ENCODE results near the gene WAS. TPM values are rescaled to one million over a fixed set of nuclear protein-coding genes. Genes with fewer than 3 reads are reported as not detected.

The WAS gene
- polyA plus RNA-seq, 1 of the 3 experiments (the other 2 are of a cell fraction) = 0.30 TPM

DNA sequence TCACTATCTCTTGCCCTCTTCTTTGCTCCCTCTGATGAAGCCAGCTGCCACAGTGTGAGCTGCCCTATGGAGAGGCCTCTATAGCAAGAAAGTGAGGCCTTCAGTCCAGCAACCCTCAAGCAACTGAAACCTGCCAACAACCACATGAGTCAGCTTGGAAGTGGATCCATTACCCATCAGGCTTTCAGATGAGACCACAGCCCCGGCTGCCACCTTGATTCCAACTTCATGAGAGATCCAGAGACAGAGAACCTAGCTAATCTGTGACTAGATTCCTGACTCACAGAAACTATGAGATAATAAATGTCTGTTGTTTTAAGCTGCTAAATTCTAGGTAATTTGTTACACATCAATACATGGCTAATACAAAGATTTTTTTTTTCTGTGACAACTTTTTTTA, 20.4 kb upstream of the WAS start:
- Histone ChIP-seq H4K20me1 (ENCODE audit: insufficient read depth) (no peaks in the 10 kb centered on the region), H3K4me2 (no peak overlapping the region), H3K4me3 (ENCODE audit: low read depth in 2 of 2, low read length in 1 of 2) (no peak overlapping the region), H2AFZ (ENCODE audit: low read depth) (no peak overlapping the region), H3K27me3 (ENCODE audit: insufficient read depth) (no peaks in the 10 kb centered on the region; the same call in 1 of the 2 replicates), H3K27ac (ENCODE audit: low read depth in 2 of 2, low read length in 1 of 2) (no peak overlapping the region), H3K9me2 (no peaks in the 10 kb centered on the region), H3K4me1 (ENCODE audit: control insufficient read depth in 1 of 2, insufficient read depth in 2 of 2, low read depth in 1 of 2, low read length in 1 of 2) (no peaks in the 10 kb centered on the region), H3K9ac (no peak overlapping the region), H3F3A (replicated peaks; ENCODE audit: insufficient read depth) (no peaks in the 10 kb centered on the region), H3K79me2 (ENCODE audit: insufficient read depth) (no peaks in the 10 kb centered on the region), H3K9me3 (no peaks in the 10 kb centered on the region), H3K36me3 (replicated peaks in 1 of 2; ENCODE audit: control insufficient read depth in 1 of 2, insufficient read depth in 2 of 2, low read length in 1 of 2) (no peaks in the 10 kb centered on the region)
- WGBS (ENCODE audit: low lambda C conversion rate) = 33% methylated on average over 1 of the region's 1 CpG
- TF ChIP-seq CHD2 (IDR thresholded peaks at IDR 0.05; ENCODE audit: low read length, partially characterized antibody) (no peak), FOXM1 (IDR thresholded peaks at IDR 0.05; ENCODE audit: low read depth) (no peak), JUND (IDR thresholded peaks at IDR 0.05) (no peak), YY1 (IDR thresholded peaks at IDR 0.05; ENCODE audit: low read depth) (no peak), NRF1 (IDR thresholded peaks at IDR 0.05; ENCODE audit: low read depth, low read length) (no peak)
- TF ChIP-seq, protein P1, sequence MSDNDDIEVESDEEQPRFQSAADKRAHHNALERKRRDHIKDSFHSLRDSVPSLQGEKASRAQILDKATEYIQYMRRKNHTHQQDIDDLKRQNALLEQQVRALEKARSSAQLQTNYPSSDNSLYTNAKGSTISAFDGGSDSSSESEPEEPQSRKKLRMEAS (IDR thresholded peaks at IDR 0.05; ENCODE audit: low read depth) = no peak
- TF ChIP-seq, protein P2, sequence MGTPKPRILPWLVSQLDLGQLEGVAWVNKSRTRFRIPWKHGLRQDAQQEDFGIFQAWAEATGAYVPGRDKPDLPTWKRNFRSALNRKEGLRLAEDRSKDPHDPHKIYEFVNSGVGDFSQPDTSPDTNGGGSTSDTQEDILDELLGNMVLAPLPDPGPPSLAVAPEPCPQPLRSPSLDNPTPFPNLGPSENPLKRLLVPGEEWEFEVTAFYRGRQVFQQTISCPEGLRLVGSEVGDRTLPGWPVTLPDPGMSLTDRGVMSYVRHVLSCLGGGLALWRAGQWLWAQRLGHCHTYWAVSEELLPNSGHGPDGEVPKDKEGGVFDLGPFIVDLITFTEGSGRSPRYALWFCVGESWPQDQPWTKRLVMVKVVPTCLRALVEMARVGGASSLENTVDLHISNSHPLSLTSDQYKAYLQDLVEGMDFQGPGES (IDR thresholded peaks at IDR 0.05; ENCODE audit: low read depth, low read length) = no peak
- TF ChIP-seq, protein P3, sequence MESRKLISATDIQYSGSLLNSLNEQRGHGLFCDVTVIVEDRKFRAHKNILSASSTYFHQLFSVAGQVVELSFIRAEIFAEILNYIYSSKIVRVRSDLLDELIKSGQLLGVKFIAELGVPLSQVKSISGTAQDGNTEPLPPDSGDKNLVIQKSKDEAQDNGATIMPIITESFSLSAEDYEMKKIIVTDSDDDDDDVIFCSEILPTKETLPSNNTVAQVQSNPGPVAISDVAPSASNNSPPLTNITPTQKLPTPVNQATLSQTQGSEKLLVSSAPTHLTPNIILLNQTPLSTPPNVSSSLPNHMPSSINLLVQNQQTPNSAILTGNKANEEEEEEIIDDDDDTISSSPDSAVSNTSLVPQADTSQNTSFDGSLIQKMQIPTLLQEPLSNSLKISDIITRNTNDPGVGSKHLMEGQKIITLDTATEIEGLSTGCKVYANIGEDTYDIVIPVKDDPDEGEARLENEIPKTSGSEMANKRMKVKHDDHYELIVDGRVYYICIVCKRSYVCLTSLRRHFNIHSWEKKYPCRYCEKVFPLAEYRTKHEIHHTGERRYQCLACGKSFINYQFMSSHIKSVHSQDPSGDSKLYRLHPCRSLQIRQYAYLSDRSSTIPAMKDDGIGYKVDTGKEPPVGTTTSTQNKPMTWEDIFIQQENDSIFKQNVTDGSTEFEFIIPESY (IDR thresholded peaks at IDR 0.05; ENCODE audit: borderline replicate concordance, low read depth) = no peak
- ChIA-PET CTCF (interaction anchor here (0.9 kb wide), 1 partner anchor 15 kb away, joined by 3 read pairs; no protein-coding TSS in a partner anchor), POLR2A (no interaction called here)
- no peak for DNase-seq

DNA sequence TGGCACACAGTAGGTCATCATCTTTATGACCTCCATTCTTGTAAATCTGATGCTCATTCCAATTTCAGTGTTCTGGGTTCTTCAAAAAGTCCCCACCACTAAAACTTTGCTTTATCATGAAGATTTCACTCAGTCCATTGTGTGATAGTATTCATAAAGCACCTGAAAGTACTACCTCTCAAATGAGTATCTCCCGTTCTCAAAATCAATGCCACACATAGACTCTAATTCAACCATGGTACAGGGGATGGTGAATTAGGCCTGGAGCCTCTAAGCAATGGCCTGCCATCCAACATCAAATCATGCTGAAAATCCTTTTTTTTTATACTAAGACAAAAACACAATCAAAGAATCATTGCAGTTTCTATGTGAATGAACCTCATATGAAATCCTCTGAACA, 19.4 kb upstream of the WAS start:
- H3K9me3 ChIP-seq = no peaks in the 10 kb centered on the region
- H4K20me1 ChIP-seq (ENCODE audit: insufficient read depth) = no peaks in the 10 kb centered on the region
- ChIA-PET POLR2A (no interaction called here), CTCF (interaction anchor here (0.9 kb wide), 1 partner anchor 16 kb away, joined by 3 read pairs; no protein-coding TSS in a partner anchor)
- H2AFZ ChIP-seq (ENCODE audit: low read depth) = no peak overlapping the region
- no peak overlapping the region for H3K4me2 ChIP-seq
- H3K9me2 ChIP-seq = no peaks in the 10 kb centered on the region
- H3K27ac ChIP-seq (ENCODE audit: low read depth in 2 of 2, low read length in 1 of 2) = no peak overlapping the region
- H3K36me3 ChIP-seq (replicated peaks in 1 of 2; ENCODE audit: control insufficient read depth in 1 of 2, insufficient read depth in 2 of 2, low read length in 1 of 2) = no peaks in the 10 kb centered on the region
- WGBS (ENCODE audit: low lambda C conversion rate) = 53% methylated on average over 1 of the region's 1 CpG
- DNase-seq = no peak
- H3K27me3 ChIP-seq (ENCODE audit: insufficient read depth) = no peaks in the 10 kb centered on the region; the same call in 1 of the 2 replicates
- no peaks in the 10 kb centered on the region for H3F3A ChIP-seq (replicated peaks; ENCODE audit: insufficient read depth)
- H3K4me3 ChIP-seq (ENCODE audit: low read depth in 2 of 2, low read length in 1 of 2) = no peak overlapping the region
- no peaks in the 10 kb centered on the region for H3K79me2 ChIP-seq (ENCODE audit: insufficient read depth)
- TF ChIP-seq RFX5 (IDR thresholded peaks at IDR 0.05; ENCODE audit: low read length) (no peak), TAF1 (IDR thresholded peaks at IDR 0.05; ENCODE audit: borderline replicate concordance, low read depth, low read length) (no peak), NFIC (IDR thresholded peaks at IDR 0.05; ENCODE audit: borderline replicate concordance) (no peak), GABPA (IDR thresholded peaks at IDR 0.05; ENCODE audit: low read depth) (no peak), YY1 (IDR thresholded peaks at IDR 0.05; ENCODE audit: low read depth) (no peak), EP300 (IDR thresholded peaks at IDR 0.05; ENCODE audit: borderline replicate concordance in 1 of 2, low read depth in 1 of 2, low read length in 1 of 2) (no peak), SIN3A (IDR thresholded peaks at IDR 0.05; ENCODE audit: borderline replicate concordance, low read depth, low read length) (no peak), JUND (IDR thresholded peaks at IDR 0.05) (no peak), POLR2AphosphoS5 (IDR thresholded peaks at IDR 0.05; ENCODE audit: low read depth, low read length) (no peak), FOXM1 (IDR thresholded peaks at IDR 0.05; ENCODE audit: low read depth) (no peak), SMC3 (IDR thresholded peaks at IDR 0.05; ENCODE audit: low read depth, low read length) (no peak)
- TF ChIP-seq, protein P3 (IDR thresholded peaks at IDR 0.05; ENCODE audit: borderline replicate concordance, low read depth) = no peak
- TF ChIP-seq, protein P4, sequence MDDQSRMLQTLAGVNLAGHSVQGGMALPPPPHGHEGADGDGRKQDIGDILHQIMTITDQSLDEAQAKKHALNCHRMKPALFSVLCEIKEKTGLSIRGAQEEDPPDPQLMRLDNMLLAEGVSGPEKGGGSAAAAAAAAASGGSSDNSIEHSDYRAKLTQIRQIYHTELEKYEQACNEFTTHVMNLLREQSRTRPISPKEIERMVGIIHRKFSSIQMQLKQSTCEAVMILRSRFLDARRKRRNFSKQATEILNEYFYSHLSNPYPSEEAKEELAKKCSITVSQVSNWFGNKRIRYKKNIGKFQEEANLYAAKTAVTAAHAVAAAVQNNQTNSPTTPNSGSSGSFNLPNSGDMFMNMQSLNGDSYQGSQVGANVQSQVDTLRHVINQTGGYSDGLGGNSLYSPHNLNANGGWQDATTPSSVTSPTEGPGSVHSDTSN (IDR thresholded peaks at IDR 0.05) = no peak
- TF ChIP-seq, protein P2 (IDR thresholded peaks at IDR 0.05; ENCODE audit: low read depth, low read length) = no peak
- TF ChIP-seq, protein P1 (IDR thresholded peaks at IDR 0.05; ENCODE audit: low read depth) = no peak
- no peaks in the 10 kb centered on the region for H3K4me1 ChIP-seq (ENCODE audit: control insufficient read depth in 1 of 2, insufficient read depth in 2 of 2, low read depth in 1 of 2, low read length in 1 of 2)
- no peak overlapping the region for H3K9ac ChIP-seq
